Hepatocyte (in vitro differentiated cells): ENCODE measurements around the gene B3GNT4. TPM values are rescaled to one million over a fixed set of nuclear protein-coding genes. Genes with fewer than 3 reads are reported as not detected.

Source experiments
- DNase-seq: peaks from one replicate; pipeline ENCODE4 v3.0.0-alpha.2; 2016; ENCODE audit warnings: low spot score
- H2AFZ ChIP-seq: fragments of 200-600 bp; sonication (generic); 2 replicates; pipeline ENCODE4 v1.6.0; 2016; ENCODE audit warnings: antibody characterized with exemption, mild to moderate bottlenecking
- H3K27ac ChIP-seq: fragments of 200-600 bp; sonication (generic); 2 replicates; pipeline ENCODE4 v1.5.1; 2016; ENCODE audit warnings: mild to moderate bottlenecking
- H3K27me3 ChIP-seq: fragments of 200-600 bp; sonication (generic); 2 replicates; pipeline ENCODE4 v1.6.1; 2016
- H3K36me3 ChIP-seq: fragments of 200-600 bp; sonication (generic); replicated peaks from 2 replicates; pipeline ENCODE4 v1.5.1; 2016; ENCODE audit warnings: low read depth; ENCODE audit not compliant: insufficient read depth
- H3K4me1 ChIP-seq: fragments of 200-600 bp; sonication (generic); 2 replicates; pipeline ENCODE4 v1.5.1; 2016; ENCODE audit warnings: mild to moderate bottlenecking, moderate library complexity; ENCODE audit not compliant: insufficient read depth
- H3K4me2 ChIP-seq: fragments of 200-600 bp; sonication (generic); 2 replicates; pipeline ENCODE4 v1.6.0; 2016
- H3K4me3 ChIP-seq: fragments of 200-600 bp; sonication (generic); 2 replicates; pipeline ENCODE4 v1.5.1; 2016; ENCODE audit warnings: mild to moderate bottlenecking
- H3K79me2 ChIP-seq: fragments of 200-600 bp; sonication (generic); 2 replicates; pipeline ENCODE4 v1.6.0; 2017; ENCODE audit warnings: mild to moderate bottlenecking
- H3K9me2 ChIP-seq: fragments of 200-600 bp; sonication (generic); replicated peaks from 2 replicates; pipeline ENCODE4 v1.6.0; 2017; ENCODE audit warnings: mild to moderate bottlenecking; ENCODE audit not compliant: insufficient read depth
- H3K9me3 ChIP-seq: fragments of 200-600 bp; sonication (generic); 2 replicates; pipeline ENCODE4 v1.5.1; 2016; ENCODE audit warnings: low read depth, mild to moderate bottlenecking
- H4K20me1 ChIP-seq: fragments of 200-600 bp; sonication (generic); 2 replicates; pipeline ENCODE4 v1.6.0; 2016; ENCODE audit warnings: mild to moderate bottlenecking; ENCODE audit not compliant: insufficient read depth, poor library complexity, severe bottlenecking
- EZH2 ChIP-seq: fragments of 200-600 bp; sonication (generic); IDR thresholded peaks from 2 replicates; pipeline ENCODE4 v1.6.1; 2016; ENCODE audit warnings: antibody characterized with exemption, mild to moderate bottlenecking, borderline replicate concordance
- EZH2phosphoT487 ChIP-seq: fragments of 200-600 bp; sonication (generic); IDR thresholded peaks from one replicate; pipeline ENCODE4 v1.6.1; 2018; ENCODE audit warnings: antibody characterized with exemption, mild to moderate bottlenecking, low read depth, moderate library complexity; ENCODE audit not compliant: unreplicated experiment, severe bottlenecking
- WGBS: methylation state at CpG from one replicate; pipeline ENCODE4 v1.1.6; 2016; ENCODE audit warnings: low lambda C conversion rate; ENCODE audit errors: missing lambda C conversion rate; 5-methylcytosine and 5-hydroxymethylcytosine counted together
- polyA plus RNA-seq: library from polyadenylated mRNA; unstranded; fragments of >200 nt; fragmentation: Nextera tagmentation; extraction: Ambion mirVana; gene quantifications from 2 replicates; pipeline ENCODE4 v1.2.1, GENCODE V29; 2016
- total RNA-seq: library from RNA; depleted of rRNA; stranded (reverse); fragments of >200 nt; gene quantifications from 2 replicates; pipeline ENCODE4 v1.2.3, GENCODE V29; 2014
- TF ChIP-seq, protein P1 (sequence below): fragments of 200-600 bp; sonication (generic); IDR thresholded peaks from 2 replicates; pipeline ENCODE4 v1.5.1; 2016; ENCODE audit warnings: antibody characterized with exemption, mild to moderate bottlenecking; ENCODE audit not compliant: poor library complexity

B3GNT4 gene
- total and polyA plus RNA-seq, 2 experiments from 2014 or later = 0.13 to 1.0 TPM

DNA sequence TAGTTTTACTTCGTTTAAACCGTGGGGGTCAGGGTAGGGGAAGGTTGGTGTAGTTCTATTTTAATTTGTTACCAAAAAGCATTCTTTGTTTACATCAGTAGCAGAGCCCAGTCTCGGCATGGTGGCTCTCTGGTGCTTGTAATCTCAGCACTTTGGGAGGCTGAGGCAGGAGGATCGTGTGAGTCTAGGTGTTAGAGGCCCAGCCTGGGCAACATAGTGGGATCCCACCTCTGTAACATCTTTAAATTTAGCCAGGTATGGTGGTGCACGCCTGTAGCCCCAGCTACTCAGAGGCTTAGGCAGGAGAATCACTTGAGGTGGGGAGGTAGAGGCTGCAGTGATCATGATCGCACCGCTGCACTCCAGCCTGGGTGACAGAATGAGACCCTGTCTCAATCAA is 18.4 kb upstream of the B3GNT4 start:
- no peaks in the 10 kb centered on the region for H3K79me2 ChIP-seq
- no peaks in the 10 kb centered on the region for H3K27me3 ChIP-seq
- no peak overlapping the region for H3K4me3 ChIP-seq
- WGBS = 96% methylated on average over 6 of the region's 7 CpGs
- H3K9me3 ChIP-seq = no peaks in the 10 kb centered on the region
- H3K4me2 ChIP-seq = no peak overlapping the region
- no peak overlapping the region for H2AFZ ChIP-seq
- no peaks in the 10 kb centered on the region for H4K20me1 ChIP-seq
- no peak overlapping the region for H3K27ac ChIP-seq
- no peak for TF ChIP-seq EZH2phosphoT487
- TF ChIP-seq EZH2 = no peak
- TF ChIP-seq, protein P1, sequence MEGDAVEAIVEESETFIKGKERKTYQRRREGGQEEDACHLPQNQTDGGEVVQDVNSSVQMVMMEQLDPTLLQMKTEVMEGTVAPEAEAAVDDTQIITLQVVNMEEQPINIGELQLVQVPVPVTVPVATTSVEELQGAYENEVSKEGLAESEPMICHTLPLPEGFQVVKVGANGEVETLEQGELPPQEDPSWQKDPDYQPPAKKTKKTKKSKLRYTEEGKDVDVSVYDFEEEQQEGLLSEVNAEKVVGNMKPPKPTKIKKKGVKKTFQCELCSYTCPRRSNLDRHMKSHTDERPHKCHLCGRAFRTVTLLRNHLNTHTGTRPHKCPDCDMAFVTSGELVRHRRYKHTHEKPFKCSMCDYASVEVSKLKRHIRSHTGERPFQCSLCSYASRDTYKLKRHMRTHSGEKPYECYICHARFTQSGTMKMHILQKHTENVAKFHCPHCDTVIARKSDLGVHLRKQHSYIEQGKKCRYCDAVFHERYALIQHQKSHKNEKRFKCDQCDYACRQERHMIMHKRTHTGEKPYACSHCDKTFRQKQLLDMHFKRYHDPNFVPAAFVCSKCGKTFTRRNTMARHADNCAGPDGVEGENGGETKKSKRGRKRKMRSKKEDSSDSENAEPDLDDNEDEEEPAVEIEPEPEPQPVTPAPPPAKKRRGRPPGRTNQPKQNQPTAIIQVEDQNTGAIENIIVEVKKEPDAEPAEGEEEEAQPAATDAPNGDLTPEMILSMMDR = no peak
- H3K9me2 ChIP-seq = no peaks in the 10 kb centered on the region
- H3K4me1 ChIP-seq = peaks cover 3% of the 10 kb centered on the region
- DNase-seq = no peak
- no peaks in the 10 kb centered on the region for H3K36me3 ChIP-seq

DNA sequence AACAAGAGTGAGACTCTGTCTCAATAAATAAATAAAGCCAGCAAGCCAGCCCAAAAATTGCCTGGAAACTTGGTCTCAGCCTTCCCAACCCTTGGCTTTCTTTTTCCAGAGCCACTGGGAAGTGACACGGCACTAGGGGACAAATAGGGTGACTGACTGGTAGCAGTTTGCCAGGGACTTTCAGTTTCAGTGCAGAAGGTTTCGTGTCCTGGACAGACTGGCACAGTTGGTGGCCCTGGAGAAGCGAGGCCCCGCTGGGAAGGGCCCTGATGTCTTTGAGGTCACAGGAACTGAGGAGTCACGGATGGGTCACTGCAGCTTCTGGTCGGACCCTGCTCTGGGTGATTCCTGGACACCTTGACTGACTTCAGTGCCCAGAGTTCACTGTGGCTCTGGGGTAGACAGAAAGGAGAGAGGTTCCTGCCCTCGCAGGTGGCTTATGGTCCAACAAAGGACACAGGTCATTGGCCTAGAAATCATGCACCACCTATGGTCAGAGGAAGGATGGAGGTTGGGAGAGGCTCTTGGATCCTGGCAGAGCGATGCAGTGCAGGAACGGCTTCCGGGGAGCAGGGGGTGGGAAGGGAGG is 17.9 kb upstream of the B3GNT4 start:
- TF ChIP-seq EZH2phosphoT487 (no peak), EZH2 (no peak)
- TF ChIP-seq, protein P1 = no peak
- Histone ChIP-seq H3K4me3 (no peak overlapping the region), H3K9me2 (no peaks in the 10 kb centered on the region), H3K79me2 (no peaks in the 10 kb centered on the region), H3K36me3 (no peaks in the 10 kb centered on the region), H3K4me2 (no peak overlapping the region), H3K27ac (no peak overlapping the region), H3K9me3 (no peaks in the 10 kb centered on the region), H3K27me3 (no peaks in the 10 kb centered on the region), H3K4me1 (peaks cover 3% of the 10 kb centered on the region), H2AFZ (no peak overlapping the region), H4K20me1 (no peaks in the 10 kb centered on the region)
- no peak for DNase-seq
- WGBS = 98% methylated on average over 10 of the region's 10 CpGs

DNA sequence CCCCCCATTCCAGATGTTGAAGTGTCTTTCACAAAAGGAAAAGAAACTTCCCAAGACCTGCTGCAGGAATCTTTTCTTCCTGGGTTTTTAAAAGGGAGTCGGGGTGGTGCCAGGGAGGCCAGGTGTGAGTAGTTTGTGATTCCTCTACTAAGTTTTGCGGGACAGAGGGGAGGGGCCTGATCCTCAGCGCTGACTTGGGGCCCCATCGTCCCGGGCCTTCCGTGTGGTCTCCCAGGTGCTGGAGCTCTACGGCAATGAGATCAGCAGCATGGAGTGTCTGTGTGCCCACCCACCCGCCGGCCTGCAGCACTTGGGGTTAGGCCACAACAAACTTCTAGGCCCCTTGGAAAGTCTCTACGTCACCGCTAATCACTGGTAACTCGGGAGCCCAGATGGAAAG is 16.0 kb upstream of the B3GNT4 start:
- H3K4me3 ChIP-seq = no peak overlapping the region
- no peaks in the 10 kb centered on the region for H3K9me2 ChIP-seq
- TF ChIP-seq EZH2phosphoT487 (no peak), EZH2 (no peak)
- TF ChIP-seq, protein P1 = no peak
- H3K27me3 ChIP-seq = no peaks in the 10 kb centered on the region
- H3K9me3 ChIP-seq = no peaks in the 10 kb centered on the region
- WGBS = 78% methylated on average over 12 of the region's 12 CpGs
- H3K4me2 ChIP-seq = no peak overlapping the region
- no peaks in the 10 kb centered on the region for H3K36me3 ChIP-seq
- no peak for DNase-seq
- peaks cover 3% of the 10 kb centered on the region for H3K4me1 ChIP-seq
- no peak overlapping the region for H3K27ac ChIP-seq
- no peaks in the 10 kb centered on the region for H3K79me2 ChIP-seq
- H4K20me1 ChIP-seq = no peaks in the 10 kb centered on the region
- H2AFZ ChIP-seq = no peak overlapping the region
